ENCODE data around the gene BAK1.
A peak's percentile ranks its signal among the peaks of the same experiment; 100 is the strongest.

Gene BAK1

DNA sequence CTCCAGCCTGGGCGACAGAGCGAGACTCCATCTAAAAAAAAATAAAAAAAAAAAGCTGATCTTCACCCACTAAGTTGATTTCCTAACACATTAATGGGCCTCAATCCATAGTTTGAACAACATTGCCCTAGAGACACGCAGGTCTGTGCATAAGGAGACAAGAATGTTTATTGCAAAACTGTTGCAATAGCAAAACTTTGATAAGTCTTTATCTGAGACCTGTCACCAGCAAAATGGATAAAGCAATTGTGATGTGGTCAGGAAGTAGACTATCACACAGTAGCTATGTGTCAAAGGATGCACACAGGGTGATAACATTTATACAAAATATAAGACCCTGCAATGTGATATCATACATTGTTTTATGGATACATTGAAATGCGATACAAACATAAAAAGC is 36.8 kb upstream of the BAK1 start:
- H3K4me3 ChIP-seq (ENCODE audit: low read depth, low read length): no peak overlapping the region
- POLR2A ChIA-PET: no interaction called here
- DNase-seq (ENCODE audit: low read depth, low spot score): no peak
- TF ChIP-seq, protein P1, sequence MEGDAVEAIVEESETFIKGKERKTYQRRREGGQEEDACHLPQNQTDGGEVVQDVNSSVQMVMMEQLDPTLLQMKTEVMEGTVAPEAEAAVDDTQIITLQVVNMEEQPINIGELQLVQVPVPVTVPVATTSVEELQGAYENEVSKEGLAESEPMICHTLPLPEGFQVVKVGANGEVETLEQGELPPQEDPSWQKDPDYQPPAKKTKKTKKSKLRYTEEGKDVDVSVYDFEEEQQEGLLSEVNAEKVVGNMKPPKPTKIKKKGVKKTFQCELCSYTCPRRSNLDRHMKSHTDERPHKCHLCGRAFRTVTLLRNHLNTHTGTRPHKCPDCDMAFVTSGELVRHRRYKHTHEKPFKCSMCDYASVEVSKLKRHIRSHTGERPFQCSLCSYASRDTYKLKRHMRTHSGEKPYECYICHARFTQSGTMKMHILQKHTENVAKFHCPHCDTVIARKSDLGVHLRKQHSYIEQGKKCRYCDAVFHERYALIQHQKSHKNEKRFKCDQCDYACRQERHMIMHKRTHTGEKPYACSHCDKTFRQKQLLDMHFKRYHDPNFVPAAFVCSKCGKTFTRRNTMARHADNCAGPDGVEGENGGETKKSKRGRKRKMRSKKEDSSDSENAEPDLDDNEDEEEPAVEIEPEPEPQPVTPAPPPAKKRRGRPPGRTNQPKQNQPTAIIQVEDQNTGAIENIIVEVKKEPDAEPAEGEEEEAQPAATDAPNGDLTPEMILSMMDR (IDR thresholded peaks at IDR 0.05; ENCODE audit: insufficient read depth, low read length, missing control alignments): no peak
- CTCF ChIA-PET: interaction anchor here (2.1 kb wide), 1 partner anchor 27 kb away, joined by 7 read pairs; no protein-coding TSS in a partner anchor

DNA sequence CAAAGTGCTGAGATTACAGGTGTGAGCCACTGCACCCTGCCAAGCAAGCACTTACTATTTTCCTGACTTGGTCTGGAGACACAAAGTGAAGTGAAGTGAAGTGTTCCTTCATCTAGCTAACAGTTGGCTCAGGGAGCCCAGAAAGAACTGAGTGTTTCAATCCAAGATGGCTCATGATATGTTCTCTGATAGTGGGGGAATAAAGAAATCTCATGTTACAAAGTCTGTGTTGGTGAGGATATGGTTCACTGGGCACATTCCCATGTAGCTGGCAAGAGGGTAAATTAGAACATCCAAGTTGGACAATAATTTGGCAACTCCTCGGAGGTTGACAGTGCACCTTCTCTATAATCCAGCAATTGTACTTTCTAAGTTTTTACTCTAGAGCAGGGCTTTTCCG is 36.0 kb upstream of the BAK1 start:
- TF ChIP-seq, protein P1 (IDR thresholded peaks at IDR 0.05; ENCODE audit: insufficient read depth, low read length, missing control alignments): no peak
- POLR2A ChIA-PET: no interaction called here
- H3K4me3 ChIP-seq (ENCODE audit: low read depth, low read length): no peak overlapping the region
- CTCF ChIA-PET: interaction anchor here (2.1 kb wide), 1 partner anchor 26 kb away, joined by 7 read pairs; no protein-coding TSS in a partner anchor
- no peak for DNase-seq (ENCODE audit: low read depth, low spot score)

DNA sequence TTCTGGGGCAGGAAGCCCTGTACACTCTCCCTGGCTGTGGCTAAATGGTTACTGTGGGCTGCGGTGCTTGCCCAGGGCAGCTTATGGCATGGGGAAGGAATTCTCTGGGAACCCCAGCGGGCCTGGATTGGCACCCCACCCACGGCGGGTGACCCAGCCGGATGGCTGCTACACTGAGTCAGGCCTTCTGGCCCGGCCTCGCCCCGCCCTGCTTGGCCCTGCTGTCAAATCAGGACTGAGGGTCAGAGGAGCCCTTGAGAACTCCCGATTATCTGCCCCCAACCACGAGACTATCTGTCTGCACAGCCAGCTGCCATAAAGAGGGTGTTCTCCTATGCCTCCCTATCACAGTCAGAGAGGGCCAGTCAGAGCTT is 33.7 kb upstream of the BAK1 start:
- TF ChIP-seq, protein P1 (IDR thresholded peaks at IDR 0.05; ENCODE audit: insufficient read depth, low read length, missing control alignments): no peak
- peak; percentile 10 for DNase-seq (ENCODE audit: low read depth, low spot score)
- ChIA-PET CTCF (interaction anchor here (1.1 to 2.3 kb wide), 4 partner anchors 9 to 24 kb away, joined by 3 to 13 read pairs (median 4); no protein-coding TSS in a partner anchor), POLR2A (no interaction called here)
- H3K4me3 ChIP-seq (ENCODE audit: low read depth, low read length): no peak overlapping the region

DNA sequence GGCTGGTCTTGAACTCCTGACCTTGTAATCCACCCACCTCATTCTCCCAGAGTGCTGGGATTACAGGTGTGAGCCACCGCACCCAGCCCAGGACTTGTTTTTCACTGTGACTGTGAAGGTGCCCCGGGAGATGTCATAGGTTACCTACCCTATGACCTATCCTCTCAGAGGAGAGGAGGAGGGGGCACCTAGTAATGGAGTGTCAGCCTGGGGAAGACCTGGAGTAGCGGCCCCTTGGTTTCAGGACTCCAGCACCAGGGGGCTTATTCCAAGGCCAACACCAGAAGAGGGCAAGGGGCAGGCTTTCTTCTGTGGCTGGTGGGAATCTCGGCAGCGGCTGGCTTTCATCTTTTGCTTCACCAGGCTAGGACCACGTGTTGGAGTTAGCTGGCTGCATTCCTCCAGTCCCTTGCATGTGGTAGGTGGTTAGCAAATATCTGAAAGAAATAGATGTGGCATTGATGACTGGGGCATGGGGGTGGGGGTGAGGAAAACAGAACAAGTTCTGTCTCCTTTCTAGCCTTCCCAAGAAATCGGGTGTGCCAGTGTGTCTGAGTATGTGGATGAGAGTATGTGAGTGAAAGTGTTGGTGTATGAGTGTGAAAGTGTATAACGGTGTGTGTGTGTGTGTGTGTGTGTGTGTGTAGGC is 33.2 kb upstream of the BAK1 start:
- DNase-seq (ENCODE audit: low read depth, low spot score): peak; percentile 28
- no peak overlapping the region for H3K4me3 ChIP-seq (ENCODE audit: low read depth, low read length)
- TF ChIP-seq, protein P1 (IDR thresholded peaks at IDR 0.05; ENCODE audit: insufficient read depth, low read length, missing control alignments): no peak
- ChIA-PET CTCF (interaction anchor here (1.3 to 2.3 kb wide), 3 partner anchors 9 to 23 kb away, joined by 3 to 13 read pairs (median 5); no protein-coding TSS in a partner anchor), POLR2A (no interaction called here)

DNA sequence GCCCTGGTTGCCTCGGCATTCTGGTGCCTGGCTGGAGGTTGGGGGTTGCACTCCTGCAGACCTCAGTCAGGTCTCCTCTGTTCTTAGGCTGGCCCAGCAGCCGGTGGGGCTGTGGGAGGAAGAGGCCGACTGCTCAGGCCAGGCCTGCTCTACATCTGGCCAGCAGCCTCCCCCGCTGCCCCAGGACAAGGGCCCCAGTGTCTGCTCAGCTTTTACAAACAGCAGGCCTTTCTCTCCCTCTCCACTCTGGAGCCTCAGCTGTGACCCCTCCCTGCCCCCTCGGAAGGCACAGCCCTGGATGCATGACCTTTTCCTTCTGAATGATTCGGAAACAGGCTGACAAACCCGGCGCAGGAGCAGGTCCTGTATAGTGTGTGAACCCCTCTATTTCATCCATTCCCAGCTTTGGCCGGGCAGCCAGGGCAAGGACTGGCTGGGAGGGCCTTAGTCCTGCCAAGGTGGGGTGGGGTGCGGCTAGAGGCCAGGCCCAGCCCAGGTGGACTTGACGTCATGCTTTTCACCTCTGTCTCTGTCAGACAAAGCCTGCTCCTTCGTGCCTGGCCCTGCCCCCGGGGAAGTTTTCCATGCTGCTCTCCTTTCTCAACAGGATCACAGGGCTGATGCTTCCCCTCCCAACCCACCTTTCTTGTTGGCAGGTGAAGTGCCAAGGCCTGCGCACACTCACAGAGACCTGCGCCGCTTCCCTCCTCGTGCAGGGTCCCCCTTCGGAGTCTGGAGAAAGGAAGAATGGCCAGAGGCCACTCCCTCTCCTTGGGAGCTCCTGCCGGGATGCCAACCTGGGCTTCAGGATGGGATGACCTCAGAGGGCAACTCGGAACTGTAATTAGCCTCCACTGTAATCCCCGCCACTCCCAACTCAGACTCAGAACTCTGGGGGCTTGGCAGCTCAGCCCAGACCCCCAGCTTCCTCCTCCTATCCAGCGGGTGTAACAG is 31.0 kb upstream of the BAK1 start:
- no peak for DNase-seq (ENCODE audit: low read depth, low spot score)
- TF ChIP-seq, protein P1 (IDR thresholded peaks at IDR 0.05; ENCODE audit: insufficient read depth, low read length, missing control alignments): no peak
- H3K4me3 ChIP-seq (ENCODE audit: low read depth, low read length): no peak overlapping the region
- ChIA-PET CTCF (interaction anchor here (0.9 to 1.6 kb wide), 3 partner anchors 21 to 61 kb away, joined by 3 to 8 read pairs (median 3); no protein-coding TSS in a partner anchor), POLR2A (no interaction called here)

DNA sequence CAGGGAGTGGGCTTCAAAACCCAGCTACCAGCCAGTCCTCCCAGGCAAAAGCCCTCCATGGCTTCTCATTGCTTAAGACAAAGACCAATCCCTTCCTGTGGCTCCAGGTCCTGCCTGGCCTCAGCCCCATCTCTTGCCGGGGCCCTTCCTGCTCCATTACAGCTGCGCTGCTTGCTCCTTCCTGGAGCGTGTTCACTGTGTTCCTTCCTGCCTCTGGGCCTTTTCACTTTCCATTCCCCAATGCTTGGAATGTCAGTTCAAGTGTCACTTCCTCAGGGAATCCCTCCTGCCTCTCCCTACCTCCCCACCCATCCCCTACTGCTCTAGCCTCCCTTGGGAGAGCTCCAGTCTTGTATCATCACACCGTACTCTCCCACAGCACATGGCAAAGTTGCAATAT is 30.0 kb upstream of the BAK1 start:
- TF ChIP-seq, protein P1 (IDR thresholded peaks at IDR 0.05; ENCODE audit: insufficient read depth, low read length, missing control alignments): no peak
- POLR2A ChIA-PET: no interaction called here
- DNase-seq (ENCODE audit: low read depth, low spot score): no peak
- no peak overlapping the region for H3K4me3 ChIP-seq (ENCODE audit: low read depth, low read length)
- CTCF ChIA-PET: interaction anchor here (1.2 to 4.2 kb wide), 2 partner anchors 20 to 91 kb away, joined by 4 to 19 read pairs; no protein-coding TSS in a partner anchor

Measured in AG04449 (cell line).